ENCODE measurements around the gene PPCDC.
A peak's percentile ranks its signal among the peaks of the same experiment; 100 is the strongest.

Gene PPCDC, protein sequence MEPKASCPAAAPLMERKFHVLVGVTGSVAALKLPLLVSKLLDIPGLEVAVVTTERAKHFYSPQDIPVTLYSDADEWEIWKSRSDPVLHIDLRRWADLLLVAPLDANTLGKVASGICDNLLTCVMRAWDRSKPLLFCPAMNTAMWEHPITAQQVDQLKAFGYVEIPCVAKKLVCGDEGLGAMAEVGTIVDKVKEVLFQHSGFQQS

DNA sequence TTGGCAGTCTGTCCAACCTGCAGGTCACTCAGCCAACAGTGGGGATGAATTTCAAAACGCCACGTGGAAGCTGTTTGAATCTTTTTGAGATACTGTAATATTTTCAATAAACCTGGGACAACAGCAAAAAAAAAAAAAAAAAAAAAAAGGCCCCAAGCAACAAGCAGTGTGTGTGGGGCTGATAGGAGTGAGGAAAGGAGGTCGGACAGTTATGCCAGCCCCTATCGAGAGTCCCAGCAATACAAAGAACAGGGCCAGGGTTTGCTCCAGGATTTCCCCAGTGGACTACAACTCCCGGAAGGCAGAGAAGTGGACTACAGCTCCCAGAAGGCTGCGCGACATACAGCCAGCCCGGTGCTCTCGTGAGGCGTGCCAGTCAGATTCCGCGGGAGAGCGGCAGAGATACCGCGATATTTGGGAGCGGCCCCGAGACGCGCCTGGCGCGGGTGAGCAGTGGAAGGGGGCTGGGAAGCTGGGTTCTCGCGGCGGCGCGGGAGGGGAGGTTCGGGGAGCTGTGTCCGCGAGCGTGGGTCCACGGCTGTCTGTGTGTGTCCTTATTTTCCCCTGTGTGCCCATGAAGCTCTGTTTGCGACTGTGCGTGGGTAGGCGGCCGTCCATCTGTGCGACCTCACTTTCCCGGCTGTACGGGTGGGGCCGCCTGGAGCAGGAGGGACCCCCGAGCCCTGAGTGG, at the start of gene PPCDC:
Gene PPCDC, plus strand, starts transcription at position 410 of the 691 bp plus-strand sequence. CDS start 4,729 bp downstream, outside the sequence.
- peak; percentile 65 to 95 (median 91) for DNase-seq

DNA sequence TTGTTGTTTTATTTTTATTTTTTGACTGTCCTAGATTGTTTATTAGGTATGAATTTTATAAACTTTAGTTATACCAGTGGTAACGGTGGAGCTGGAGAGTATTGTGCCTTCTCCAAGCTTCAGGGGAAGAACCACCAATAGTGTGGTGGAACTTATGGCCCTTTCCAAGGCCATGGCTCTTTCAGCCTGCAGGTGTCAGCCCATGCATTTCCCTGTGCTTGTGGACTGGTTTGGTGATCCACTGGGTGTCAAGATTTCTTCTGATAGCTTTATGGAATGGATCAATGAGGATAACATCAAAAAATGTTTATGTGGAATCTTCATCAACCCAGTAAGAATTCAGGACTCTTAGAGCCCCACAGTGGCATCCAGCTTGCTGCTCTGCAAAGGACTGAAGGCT, 47.2 kb upstream of the PPCDC start:
- DNase-seq = no peak

DNA sequence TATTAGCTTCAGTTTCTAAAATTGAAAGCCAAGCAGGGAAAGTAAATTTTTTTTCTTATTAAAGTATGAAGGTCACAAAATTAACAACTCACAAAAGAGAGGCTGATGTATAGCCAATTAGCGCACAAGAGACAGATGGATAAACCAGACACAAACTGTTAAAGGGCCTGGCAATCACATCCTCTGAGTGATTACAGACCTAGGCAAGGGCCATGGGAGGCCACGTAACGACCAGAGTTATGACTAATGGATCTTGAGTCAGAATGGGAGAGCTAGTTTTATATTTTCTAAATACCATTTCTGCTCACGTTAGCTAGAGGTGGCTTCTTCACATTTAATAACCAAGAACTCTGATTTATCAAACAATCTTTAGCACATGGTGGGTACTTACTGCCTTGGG, 45.8 kb upstream of the PPCDC start:
- no peak for DNase-seq

DNA sequence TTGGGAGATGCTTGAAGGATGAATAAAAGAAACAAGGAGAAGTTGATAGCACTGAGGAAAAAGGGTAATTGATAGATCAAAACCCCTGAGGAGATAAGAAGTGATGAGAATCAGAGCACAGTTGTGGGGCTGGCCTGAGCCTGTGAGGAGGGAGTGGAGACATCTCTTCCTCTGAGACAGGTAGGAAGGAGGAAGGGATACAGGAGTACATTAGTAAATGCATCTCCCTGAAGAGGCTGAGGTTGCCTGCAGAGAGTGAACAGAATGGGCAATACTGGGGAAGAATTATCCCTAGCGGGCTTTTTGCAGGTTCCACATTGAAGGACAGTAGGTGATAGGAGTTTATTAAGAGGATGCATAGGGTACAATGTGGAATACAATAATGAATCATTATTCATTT, 45.3 kb upstream of the PPCDC start:
- DNase-seq = no peak

DNA sequence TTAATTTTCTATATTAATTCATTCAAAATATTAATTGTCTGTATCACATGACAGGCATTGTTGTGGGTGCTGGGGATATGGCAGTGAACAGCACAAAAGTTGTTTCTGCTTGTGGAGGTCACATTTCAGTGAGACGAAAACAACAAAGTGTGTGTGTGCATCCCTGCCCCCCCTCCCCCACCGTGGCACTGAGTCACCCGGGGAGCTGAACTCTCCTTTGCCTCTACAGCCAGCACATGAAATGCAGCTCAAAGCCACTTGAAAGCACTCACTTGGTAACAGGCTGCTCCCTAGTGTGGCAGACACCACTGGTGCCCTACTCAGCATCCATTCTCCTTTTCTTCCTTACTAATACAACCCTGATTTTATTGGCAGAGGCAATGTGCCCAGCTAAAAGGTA, 44.9 kb upstream of the PPCDC start:
- peak in 6 of 14 donors; percentile 10 to 79 (median 18) for DNase-seq

DNA sequence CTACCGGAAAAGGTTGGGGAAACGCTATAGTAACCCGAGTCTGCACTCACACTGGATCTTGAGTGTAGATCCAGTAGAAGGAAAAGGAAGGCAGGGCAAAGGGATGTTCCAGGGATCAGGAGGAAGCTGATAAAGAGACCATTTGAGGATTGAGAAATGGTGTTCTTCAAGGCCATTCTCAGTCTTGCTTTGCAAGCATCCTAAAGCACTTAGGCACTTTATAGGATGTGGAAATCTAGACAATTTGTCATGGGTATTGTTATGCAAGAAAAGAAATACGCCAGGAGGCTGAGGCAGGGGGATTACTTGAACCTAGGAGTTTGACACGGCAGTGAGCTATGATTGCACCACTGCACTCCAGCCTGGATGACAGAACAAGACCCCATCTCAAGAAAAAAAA, 41.2 kb upstream of the PPCDC start:
- no peak for DNase-seq

DNA sequence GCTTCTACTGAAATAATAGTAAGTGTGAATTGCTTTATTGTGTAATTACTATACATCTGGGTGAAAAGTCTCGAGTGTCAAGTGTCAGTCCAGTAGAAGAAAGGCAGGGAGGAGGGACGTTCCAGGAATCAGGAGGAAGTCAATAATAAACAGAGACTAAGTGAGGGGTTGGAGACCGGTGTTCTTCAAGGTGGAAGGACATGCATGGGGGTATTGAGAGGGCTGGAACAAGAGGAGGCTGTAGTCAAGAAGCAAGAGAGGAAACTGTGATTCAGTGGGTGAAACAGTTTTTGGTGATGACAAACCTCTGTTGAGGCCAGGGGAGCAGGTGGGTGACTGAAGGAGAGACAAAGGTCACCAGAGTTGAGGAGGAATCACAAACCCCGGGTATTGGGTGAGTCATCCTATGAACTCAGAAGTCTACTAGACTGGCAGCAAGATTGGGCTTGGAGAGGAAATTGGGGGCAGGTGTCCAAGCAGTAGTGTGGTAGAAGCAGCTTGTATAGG, 39.6 kb upstream of the PPCDC start:
- no peak for DNase-seq

DNA sequence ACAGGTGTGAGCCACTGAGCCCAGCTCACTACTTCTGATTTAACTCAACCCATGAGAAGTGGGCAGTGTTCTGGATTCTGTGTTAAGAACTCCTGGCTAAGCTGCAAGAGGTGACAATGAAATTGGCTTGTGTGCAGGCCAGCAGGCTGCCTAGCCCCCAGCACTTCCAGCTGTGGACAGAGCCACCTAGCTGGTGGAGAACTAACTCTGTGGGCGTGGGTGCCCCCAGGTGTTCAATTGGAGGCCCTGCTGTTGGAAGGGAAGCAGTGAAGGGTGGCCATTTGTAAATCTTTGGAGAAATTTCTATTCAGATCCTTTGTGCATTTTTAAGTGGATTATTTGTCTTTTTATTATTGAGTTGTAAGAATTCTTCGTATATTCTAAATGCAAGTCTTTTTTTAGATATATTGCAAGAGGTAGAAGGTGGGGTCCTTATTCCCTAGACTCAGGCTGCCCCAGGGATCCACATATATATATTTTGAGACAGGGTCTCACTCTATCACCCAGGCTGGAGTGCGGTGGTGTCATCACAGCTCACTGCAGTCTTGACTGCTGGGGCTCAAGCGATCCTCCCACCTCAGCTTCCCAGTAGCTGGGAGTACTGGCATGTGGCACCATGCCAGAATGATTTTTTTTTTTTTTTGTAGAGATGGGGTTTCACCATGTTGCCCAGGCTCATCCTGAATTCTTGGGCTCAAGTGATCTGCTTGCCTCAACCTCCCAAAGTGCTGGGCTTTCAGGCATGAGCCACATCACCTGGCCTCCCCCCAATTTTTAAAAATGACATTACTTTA, 35.2 kb upstream of the PPCDC start:
- no peak for DNase-seq

DNA sequence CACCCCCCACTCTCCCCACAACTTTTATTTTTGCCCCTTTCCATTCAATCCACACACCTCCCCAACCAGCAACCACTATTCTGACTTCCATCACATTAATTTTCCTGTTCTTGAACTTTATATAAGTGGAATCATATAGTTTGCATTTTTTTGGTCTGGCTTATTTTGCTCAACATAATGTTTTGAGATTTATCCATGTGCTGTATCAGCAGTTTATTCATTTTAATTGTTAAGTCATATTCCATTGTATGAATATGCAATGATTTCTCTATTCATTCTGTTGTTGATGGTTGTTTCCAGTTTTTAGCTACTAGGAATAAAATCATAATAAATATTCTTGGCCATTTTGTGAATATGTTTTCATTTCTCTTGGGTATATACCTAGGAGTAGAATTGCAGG, 33.9 kb upstream of the PPCDC start:
- DNase-seq = no peak

DNA sequence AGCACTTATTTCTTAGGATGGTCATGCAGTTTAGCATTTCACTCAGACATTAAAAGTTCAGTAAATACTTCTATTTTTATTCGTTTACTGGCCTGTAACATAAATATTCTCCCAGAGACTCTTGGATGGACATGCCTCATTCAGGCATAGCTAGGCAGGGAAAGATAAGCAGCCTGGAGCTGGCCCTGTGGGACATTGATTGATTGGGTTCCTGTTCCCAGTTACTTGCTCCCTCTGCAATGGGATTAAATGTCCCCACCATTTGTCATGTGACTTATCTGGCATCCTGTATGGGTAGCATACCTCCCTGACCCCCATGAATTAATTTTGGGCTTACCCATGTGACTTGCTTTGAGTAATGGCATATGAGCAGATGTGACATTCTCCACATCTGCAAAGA, 30.8 kb upstream of the PPCDC start:
- DNase-seq = no peak

DNA sequence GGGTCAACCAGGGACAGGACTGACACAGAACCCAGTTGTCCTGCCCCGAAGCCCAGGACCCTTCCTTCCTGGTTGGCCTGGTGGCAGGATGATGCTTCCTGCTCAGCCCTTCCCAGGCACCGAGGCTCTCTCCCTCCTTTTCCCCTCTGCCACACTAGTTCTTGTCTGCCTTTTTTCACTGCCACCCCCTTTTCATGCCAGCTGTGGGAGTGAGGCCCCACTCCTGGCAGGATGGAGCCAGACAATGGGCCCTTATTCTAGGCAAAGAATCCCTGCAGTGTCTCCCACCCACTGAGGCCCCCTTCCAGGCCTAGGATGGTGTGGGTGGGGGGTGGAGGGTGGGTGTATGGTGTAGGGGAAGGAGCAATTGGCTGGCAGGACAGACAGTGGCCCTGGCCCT, 29.2 kb upstream of the PPCDC start:
- DNase-seq = peak in 12 of 14 donors; percentile 6 to 68 (median 35)

DNA sequence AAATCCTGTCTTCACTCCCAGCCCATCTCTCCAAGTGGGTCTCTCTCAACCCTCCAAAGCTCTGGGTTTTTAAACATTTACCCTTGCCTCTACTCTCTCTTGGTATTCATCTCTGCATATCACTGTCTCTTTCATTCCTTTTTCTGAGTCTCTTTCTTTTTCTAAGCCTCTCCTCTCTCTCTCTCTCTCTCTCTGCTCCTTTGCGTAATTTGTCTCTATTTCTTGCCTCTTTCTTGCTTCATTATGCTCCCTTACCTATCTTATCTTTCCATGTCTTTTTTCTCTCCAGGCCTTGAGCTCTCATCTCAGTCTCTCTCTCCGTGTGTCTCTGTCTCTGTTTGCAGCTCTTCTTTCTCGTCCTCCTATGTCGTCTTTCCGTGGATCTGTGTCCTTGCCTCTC, 28.7 kb upstream of the PPCDC start:
- no peak for DNase-seq

DNA sequence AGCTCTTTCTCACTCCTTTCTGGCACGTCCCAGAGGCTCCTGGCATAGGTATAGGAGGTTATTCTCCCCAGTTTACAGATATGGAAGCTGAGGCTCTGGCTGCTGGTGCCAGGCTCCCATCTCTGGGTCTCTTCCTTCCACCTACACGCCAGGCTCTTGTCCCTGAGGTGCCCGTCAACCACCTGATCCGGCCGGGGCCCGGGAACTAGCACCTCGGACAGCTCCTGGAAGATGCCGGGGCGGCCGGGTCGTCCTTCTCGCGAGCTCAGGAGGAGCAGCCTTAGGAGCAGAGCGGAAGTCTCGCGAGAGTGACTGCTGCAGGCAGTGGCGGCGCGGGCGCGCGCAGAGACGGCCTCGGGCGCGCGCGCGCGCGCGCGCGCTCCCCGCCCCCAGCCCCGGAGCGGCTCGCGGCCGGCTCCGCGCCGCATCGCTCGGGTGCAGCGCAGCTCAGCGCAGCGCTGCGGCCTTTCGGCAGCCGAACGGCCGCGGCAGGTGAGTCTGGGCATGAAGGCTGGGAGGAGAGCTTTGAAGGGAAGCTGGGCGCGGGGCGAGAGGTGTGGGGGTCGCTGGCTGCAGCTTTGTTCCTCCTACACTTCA, 28.1 kb upstream of the PPCDC start, which contains the start of gene SCAMP5:
Gene SCAMP5, plus strand, starts transcription at position 382 of the 597 bp plus-strand sequence. CDS start 16,277 bp downstream, outside the sequence.
- DNase-seq = peak; percentile 37 to 98 (median 85)

DNA sequence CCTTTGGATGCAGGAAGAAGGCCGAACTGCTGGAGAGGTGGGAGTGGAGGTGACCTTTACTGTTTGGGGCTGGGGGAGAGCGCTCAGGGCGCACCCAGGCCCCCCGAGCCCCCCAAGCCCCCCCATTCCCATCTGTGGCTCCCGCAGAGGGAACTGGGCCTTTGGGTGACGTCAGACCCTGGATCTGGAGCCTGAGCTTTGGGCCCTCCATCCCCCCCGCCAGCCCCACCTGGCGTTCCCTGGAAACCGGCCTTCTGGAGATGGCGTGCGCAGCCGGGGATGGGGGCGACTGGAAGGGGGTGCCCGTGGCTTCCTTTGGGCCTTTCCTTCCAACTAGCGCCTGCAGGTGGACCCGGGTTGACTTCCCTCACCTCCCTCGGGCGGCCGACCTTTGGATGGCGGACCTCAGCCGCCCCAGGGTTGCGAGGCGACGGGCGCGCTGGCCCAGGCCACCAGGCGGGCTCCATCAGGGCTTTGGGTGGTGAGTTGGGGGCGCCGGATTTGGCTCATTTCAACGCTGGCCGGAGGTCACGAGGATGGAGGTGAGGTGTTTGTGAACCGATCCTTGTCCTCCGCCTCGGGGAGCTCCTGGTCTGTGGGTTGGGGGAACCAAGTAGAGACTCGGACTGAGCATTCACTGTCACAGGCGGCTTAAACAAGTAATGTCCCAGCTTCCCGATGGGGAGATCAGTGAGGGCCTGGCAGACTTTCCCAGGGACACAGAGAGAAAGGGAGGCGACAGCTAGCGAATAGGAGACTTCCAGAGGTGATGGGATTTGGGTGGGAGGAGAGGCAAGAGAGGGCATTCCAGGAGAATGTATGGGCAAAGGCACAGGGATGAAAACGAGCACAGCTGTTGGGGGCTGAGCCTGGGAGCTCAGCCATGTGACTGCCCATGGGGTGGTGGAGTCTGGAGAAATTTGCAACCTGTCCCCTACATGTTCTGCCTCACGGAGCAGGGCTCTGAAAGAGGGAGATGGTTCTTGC, 27.3 kb upstream of the PPCDC start:
- peak in 9 of 14 donors; percentile 11 to 76 (median 49) for DNase-seq

DNA sequence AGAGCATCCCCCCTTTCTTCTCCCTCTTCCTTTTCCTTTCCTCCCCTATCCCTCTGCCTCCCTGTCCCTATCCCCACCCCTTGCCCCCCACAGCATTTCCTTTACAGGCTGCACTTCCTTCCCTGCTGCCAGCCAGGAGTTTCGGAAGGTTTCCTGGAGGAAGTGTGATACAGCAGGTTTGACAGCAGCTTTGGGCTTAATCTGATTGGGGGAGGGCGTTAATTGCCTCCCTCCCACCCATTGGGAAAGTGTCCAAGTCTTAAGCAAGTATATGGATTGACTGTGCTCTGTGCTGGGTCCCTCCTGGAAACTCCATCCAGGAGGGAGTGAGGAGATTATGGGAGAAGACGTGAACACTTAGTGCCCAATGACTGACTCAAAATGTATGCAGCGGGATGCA, 26.2 kb upstream of the PPCDC start:
- no peak for DNase-seq

DNA sequence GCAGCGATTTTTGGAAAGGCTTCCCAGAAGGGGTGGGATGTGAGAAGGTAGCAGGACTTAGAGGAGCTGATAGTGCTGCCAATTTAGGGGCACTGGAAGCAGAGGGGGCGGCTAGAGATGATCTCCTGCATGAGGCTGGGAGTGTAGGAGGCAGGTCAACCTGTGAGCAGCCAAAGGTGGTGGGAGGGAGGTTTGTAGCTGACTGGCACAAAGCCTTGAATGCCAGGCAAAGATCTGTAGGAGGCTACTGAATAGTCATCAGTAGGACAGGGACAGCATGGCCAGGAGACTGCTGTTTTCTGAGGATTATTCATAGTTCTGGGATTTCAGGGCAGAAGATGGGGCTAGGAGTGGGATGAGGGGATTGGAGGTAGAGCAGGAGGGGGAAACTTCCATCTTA, 25.8 kb upstream of the PPCDC start:
- no peak for DNase-seq

DNA sequence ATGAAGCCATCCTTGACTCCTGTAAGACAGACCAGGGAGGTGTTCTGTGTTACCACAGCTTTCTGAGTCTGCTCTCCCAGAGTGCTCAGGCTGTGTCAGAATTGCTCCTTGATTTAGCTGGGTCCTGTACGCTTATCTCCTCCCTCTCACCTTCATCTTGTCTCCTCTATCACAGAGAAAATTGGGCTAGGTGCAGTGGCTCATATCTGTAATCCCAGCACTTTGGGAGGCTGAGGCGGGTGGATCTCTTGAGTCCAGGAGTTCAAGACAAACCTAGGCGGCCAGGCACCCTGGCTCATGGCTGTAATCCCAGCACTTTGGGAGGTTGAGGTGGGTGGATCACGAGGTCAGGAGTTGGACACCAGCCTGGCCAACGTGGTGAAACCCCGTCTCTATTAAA, 22.1 kb upstream of the PPCDC start:
- DNase-seq = no peak

DNA sequence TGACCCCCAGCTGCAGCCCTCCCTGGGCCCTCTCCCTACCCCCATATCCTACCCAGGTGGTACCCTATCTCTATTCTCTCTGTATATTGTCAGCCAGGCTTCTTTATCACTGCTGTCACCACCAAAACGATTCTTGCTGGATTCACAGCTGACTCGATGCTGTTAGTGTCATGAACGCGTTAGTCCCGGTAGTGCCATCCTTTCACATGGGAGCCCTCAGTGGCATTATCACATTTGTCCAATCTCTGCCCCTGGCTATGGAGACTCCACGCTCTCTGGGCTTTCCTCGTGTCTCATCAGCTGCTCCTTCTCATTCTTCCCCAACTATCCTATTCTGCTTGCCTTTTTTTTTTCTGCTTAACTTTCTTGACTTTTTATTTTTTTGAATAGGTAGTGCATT, 21.0 kb upstream of the PPCDC start:
- DNase-seq = no peak

DNA sequence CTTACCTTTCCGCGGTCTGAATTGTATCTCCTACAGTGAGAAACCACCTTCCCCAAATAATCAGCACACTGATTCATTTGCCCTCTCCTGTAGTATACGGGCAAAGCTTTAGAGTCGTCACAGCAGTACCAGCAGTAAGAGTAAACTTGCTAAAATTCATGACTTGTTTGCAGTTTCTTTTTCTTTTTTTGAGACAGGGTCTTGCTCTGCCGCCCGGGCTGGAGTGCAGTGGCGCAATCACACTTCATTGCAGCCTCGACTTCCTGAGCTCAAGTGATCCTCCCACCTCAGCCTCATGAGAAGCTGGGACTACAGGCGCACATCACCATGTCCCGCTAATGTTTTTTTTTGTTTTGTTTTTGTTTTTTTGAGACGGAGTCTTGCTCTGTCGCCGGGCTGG, 16.2 kb upstream of the PPCDC start:
- DNase-seq = no peak

DNA sequence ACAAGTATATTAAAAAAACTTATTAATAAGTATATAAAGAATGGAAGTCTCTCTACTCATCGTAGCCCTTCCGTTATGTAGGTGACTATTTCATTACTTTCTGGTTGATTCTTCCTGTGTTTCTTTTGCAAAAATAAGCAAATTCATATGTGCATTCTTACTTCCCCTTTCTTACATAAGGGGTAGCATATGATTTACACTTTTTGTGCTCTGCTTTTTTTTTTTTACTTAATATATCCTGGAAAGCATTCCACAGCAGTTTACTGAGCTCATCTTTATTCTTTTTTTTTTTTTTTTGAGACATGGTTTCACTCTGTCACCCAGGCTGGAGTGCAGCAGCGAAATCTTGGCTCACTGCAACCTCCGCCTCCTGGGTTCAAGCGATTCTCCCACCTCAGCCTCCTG, 15.2 kb upstream of the PPCDC start:
- DNase-seq = no peak

DNA sequence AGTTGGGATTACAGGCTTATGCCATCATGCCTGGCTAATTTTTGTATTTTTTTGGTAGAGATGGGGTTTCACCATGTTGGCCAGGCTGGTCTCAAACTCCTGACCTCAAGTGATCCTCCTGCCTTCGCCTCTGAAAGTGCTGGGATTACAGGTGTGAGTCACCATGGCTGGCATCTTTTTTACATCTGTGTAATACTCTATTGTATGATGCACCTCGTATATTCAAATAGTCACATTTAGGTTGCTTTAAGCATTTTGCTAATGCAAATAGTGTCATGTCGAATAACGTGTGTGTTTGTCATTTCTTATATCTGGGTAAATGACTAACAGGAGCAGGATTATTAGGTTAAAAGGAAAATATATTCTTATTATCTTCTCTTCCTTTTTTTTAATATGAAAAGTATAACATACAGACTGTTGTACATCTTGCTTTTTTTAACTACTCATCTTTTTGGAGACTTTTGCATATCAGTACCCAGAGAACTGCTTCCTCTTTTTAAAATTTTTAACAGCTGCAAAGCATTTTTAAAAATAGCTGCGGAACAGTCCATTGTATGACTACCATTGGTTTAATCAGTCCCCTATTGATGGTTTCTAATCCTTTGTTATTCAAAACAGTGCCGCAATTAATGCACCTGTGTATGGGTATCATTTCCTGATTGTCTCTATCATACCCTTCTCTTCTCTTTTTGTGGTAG, 14.6 kb upstream of the PPCDC start:
- no peak for DNase-seq
